HG03025 (cell line): ENCODE results near the gene UROC1.

Source experiments
- ATAC-seq: cut with Tn5 transposase; IDR thresholded peaks from one replicate; pipeline ENCODE4 v1.9.1; 2021; ENCODE audit warnings: mild to moderate bottlenecking, moderate library complexity; ENCODE audit not compliant: unreplicated experiment, low FRiP score

UROC1 gene

GRCh38 chr3:126448136-126448892 lies 69.3 kb downstream of the UROC1 start:
- ATAC-seq = no peak

DNA sequence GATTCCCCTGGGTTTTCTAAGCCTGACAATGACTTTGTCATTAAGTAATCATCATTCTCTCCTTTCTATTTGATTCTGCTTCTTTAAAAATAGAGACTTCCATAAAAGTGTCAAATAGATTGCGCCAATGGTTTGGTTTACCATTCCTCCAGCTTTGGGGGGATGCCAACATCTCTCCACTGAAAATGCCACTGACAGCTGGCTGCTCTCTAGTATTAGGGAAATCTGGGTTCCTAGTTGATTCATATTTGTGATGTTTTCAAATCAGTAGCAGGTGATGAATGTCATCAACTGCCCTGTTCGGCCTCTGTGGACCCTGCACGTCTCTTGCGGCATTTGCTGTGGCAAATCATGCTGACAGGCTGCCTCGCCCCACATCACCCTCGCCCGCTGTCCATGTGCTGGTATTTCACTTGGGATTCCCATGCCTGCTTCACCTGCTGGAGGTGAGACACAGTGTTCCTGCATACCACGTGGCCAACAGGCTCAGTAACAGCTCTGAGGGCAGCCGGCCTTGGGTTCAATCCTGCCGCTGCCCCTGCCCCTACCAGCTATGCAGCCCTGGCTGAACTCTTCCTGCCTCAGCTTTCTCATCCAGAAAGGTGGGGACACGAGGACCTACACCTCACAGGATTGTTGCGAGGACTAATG lies 70.0 kb downstream of the UROC1 start:
- no peak for ATAC-seq

DNA sequence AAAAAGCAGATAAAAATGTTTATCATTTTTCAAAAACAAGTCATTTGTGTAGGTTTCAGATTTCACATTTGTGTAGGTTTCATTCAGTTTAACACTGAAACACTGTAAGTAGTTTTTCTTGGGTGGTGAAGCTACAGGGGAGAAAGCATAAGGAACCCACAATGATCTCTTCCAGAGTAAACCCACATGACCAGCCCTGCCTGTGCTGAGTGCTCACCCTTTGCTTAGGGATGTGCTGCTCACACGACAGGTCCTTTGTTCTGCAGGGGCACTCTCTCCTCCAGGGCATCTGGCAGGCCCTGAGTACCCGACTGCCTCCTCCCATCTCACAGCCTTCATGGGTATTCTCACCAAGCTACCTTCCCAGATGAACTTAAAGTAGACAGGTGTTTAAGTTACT lies 70.8 kb downstream of the UROC1 start:
- no peak for ATAC-seq

- ATAC-seq = no peak
Observed at GRCh38 chr3:126446301-126446700, 71.3 kb downstream of the UROC1 start.

DNA sequence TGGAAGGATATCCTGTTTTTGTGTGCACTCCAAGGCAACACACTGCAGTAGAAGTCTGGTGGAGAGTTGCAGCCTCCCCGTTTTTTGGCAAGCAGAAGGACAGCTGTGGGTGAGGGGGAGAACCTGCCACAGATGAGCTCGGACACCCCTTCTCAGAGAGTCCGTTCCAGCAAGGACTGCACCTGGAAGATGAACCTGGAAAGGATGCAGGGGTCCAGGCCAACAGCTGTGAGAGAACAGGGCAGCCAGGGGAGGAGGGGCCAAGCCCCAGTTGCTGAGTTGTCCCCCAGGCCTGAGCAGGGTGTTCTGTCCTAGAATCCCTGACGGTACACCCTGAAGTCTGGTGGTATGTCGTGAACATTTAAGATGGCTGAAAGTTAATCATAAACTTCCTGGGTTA lies 72.1 kb downstream of the UROC1 start:
- ATAC-seq = no peak

DNA sequence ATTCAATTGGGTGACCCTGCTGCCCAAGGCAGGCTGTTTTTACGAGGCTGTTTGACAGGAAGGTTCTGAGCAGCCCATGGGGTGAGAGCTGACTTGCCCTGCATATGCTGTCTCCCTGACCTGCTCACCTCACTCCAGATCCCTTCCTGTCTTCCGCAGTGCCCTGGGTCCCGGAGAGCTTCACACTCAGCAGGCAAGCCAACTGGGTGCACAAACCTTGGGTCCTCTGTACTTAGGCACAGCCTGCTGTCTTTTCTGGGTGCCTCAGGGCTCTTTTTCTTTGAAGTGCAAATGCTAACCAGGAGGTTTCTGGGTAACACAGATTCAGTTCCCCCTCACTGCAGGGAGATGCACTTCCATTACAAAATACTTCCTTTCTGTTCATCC lies 74.7 kb downstream of the UROC1 start:
- no peak for ATAC-seq

DNA sequence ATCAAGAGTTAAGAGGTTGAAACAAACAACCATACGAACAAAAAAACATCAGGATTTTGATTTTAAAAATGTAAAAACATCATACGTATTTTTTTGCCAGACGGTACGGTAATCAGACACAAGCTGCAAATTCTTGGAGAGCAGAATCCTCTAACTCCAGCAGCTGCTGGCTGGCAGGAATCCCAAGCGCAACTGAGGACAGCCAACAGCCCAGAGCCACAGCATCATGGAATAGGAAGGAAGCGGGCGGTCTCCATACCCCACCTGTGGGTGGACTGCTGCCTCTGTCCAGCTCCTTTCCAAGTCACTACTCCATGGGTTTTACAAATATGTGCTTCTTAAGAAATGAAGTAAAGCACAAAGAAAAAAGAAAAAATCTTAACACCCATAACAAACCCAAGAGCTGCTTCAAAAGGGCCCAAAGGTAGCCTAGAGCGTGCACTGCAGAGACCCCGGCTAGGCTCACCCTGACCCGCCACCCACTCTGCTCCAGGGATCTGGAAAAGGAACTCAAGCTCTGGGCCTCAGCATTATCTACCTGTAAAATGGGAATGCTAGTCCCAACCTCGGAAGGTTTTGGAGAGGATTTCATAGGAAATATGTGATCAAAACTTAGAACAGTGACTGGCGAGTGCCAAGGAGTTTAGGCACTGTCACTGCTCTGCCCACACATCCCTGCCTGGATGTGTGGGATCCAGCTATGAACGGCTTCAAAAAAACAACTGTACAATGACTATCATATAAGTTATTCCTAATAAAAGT lies 75.3 kb downstream of the UROC1 start:
- ATAC-seq = no peak

DNA sequence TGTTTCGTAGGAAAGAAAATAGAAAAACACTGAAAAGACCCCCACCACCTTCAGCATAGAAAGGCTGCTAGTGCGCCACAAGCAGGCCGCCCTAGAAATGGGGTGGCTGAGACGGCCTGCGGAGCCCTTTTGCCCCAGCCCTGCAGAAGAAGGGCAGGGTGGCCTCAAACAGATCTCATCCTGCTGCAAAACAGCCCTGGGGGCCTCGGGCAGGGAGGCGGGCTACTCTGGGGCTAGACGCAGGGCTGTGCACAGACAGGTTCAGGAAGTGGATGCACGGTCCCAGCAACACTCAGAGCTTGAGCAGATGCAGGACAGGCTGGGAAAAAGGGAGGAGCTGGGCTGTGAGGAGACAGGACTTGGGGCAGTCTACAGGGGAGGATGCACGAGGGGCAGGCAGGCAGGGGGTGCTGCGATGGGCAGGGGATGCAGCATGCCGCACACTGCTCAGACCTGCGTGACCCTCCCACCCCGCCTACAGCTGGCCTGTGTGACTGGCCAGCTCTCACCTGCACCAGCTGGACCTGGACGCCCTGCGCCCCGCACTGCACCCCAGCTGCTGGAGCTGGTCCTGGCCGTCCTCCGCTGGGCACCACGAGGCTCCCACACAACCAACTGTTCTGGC lies 76.2 kb downstream of the UROC1 start:
- no peak for ATAC-seq

- no peak for ATAC-seq
Observed at GRCh38 chr3:126440709-126440995, 76.9 kb downstream of the UROC1 start.

GRCh38 chr3:126439968-126440708 lies 77.4 kb downstream of the UROC1 start:
- no peak for ATAC-seq

GRCh38 chr3:126439346-126439967 lies 78.1 kb downstream of the UROC1 start:
- no peak for ATAC-seq

DNA sequence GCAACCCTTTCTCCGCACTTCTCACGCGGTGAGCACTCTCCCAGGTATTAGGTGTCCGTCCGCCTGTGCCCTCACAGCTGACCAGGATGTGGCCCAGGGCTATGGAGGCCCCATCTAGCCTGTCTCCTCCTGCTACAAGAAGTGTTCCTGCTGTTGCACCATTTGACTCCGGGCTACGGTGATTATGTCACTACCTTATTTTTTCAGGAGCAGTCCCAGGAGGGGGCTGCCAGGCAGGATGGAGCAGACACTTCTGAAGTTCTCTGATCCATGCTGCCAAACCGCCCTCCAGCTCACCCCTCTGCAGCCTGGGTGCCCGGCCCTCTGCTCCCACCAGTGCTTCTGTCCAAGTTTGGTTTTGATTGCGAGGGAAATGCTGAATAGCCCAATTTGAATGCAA lies 78.8 kb downstream of the UROC1 start:
- ATAC-seq = no peak

DNA sequence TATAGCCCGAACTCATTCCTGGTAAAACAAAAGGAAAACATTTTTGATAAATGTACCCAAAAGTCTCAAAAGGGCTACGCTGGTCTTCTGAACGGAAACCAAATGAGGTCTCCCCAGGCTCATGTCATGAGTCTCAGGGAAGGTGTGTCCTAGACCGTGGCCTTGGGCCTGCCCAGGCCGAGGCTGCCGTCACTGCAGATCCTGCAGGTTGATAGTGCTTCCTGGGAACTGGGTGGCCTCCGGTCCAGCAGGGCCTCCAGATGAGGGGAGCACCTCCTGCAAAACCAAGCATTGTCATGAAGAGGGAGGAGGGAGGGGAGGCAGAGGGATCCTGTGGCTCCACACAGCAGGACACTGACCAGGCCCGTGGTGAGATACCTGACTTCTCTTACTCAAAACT lies 79.4 kb downstream of the UROC1 start:
- no peak for ATAC-seq

GRCh38 chr3:126436826-126437717 lies 80.5 kb downstream of the UROC1 start:
- ATAC-seq = no peak

- no peak for ATAC-seq
Observed at GRCh38 chr3:126435456-126436315, 81.9 kb downstream of the UROC1 start.

DNA sequence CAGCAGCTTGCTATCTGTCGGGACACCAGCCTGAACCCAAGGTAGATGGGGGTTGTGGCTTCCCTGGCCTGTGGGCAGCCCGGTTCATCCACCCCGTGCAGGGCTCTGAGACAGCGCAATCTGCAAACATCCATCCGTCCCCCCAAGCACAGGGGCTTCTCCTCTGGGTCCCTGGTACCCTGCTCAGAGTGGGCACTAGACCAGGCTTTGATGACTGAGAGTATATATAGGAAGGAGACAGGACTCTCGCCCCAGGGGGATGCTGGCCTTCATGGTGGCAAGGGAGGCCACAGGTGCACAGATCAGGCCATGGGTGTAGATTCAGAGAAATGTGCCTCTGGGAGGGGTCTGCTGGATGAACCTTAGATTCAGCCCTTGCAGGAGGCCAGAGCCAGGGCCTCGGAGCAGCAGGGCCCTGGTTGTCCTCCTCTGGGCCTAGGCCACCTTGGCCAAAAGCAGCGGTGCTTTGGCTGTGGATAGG lies 82.6 kb downstream of the UROC1 start:
- no peak for ATAC-seq

DNA sequence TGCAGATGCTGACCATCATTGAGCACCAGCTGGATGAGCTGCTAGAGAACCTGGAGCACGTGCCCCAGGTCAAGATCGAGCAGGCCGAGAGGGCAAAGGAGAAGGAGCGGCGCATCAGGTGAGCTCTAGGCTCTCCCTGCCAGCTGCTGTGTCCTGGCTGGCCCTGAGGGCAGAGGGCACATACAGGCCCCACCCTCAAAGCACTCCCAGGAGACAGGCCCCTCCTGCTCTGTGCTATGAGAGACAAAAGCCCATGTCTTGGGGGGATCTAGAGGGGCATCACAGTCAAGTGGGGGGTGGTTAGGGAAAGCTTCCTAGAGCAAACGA lies 83.3 kb downstream of the UROC1 start:
- ATAC-seq = no peak

GRCh38 chr3:126433496-126434263 lies 83.9 kb downstream of the UROC1 start:
- ATAC-seq = no peak
